Liver (tissue), 3 donors: ENCODE results near the gene INIP.

Experiments
- NR2F2 ChIP-seq: IDR thresholded peaks from 2 replicates; pipeline ENCODE4 v1.6.1; 2016; ENCODE audit warnings: antibody characterized with exemption
- RAD21 ChIP-seq, 2 donors: IDR thresholded peaks; 2 replicates each; pipeline ENCODE4 v1.6.1; 2016; ENCODE audit warnings: antibody characterized with exemption in 2 of 2, mild to moderate bottlenecking in 2 of 2
- TF ChIP-seq, protein P1 (sequence below): fragments of 150-350 bp; IDR thresholded peaks from 2 replicates; pipeline ENCODE4 v1.5.1; 2017; ENCODE audit warnings: improper control_type of control experiment, low read depth, low read length; ENCODE audit not compliant: missing input control
- TF ChIP-seq, protein P2 (sequence below): IDR thresholded peaks from 2 replicates; pipeline ENCODE4 v1.6.1; 2016; ENCODE audit warnings: antibody characterized with exemption, mild to moderate bottlenecking
- donor health status: healthy.
- donor health status: healthy.

DNA sequence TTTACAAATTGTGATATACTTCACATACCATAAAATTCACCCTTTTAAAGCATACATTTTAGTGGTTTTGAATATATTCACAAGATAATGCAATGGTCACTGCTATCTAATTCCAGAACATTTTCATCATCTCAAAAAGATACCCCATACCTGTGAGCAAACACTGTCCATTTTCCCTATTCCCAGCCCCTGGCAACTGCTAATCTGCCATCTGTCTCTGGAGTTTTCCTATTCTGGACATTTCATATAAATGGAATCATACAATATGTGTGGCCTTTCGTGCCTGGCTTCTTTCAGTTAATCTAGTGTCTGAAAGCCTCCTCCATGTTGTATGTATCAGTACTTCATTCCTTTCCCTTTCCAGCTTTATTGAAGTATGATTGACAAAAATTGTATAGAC, 47.4 kb upstream of the INIP start:
- TF ChIP-seq NR2F2 (no peak), RAD21 (IDR thresholded peaks at IDR 0.05) (no peak)
- TF ChIP-seq, protein P1, sequence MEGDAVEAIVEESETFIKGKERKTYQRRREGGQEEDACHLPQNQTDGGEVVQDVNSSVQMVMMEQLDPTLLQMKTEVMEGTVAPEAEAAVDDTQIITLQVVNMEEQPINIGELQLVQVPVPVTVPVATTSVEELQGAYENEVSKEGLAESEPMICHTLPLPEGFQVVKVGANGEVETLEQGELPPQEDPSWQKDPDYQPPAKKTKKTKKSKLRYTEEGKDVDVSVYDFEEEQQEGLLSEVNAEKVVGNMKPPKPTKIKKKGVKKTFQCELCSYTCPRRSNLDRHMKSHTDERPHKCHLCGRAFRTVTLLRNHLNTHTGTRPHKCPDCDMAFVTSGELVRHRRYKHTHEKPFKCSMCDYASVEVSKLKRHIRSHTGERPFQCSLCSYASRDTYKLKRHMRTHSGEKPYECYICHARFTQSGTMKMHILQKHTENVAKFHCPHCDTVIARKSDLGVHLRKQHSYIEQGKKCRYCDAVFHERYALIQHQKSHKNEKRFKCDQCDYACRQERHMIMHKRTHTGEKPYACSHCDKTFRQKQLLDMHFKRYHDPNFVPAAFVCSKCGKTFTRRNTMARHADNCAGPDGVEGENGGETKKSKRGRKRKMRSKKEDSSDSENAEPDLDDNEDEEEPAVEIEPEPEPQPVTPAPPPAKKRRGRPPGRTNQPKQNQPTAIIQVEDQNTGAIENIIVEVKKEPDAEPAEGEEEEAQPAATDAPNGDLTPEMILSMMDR, result no peak
- TF ChIP-seq, protein P2, sequence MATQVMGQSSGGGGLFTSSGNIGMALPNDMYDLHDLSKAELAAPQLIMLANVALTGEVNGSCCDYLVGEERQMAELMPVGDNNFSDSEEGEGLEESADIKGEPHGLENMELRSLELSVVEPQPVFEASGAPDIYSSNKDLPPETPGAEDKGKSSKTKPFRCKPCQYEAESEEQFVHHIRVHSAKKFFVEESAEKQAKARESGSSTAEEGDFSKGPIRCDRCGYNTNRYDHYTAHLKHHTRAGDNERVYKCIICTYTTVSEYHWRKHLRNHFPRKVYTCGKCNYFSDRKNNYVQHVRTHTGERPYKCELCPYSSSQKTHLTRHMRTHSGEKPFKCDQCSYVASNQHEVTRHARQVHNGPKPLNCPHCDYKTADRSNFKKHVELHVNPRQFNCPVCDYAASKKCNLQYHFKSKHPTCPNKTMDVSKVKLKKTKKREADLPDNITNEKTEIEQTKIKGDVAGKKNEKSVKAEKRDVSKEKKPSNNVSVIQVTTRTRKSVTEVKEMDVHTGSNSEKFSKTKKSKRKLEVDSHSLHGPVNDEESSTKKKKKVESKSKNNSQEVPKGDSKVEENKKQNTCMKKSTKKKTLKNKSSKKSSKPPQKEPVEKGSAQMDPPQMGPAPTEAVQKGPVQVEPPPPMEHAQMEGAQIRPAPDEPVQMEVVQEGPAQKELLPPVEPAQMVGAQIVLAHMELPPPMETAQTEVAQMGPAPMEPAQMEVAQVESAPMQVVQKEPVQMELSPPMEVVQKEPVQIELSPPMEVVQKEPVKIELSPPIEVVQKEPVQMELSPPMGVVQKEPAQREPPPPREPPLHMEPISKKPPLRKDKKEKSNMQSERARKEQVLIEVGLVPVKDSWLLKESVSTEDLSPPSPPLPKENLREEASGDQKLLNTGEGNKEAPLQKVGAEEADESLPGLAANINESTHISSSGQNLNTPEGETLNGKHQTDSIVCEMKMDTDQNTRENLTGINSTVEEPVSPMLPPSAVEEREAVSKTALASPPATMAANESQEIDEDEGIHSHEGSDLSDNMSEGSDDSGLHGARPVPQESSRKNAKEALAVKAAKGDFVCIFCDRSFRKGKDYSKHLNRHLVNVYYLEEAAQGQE, result no peak
